ENCODE results near the gene RNF13. TPM values are rescaled to one million over a fixed set of nuclear protein-coding genes. Genes with fewer than 3 reads are reported as not detected.

Gene RNF13
- total RNA-seq, 1 donor from 2014 or later, result 26.9 TPM

DNA sequence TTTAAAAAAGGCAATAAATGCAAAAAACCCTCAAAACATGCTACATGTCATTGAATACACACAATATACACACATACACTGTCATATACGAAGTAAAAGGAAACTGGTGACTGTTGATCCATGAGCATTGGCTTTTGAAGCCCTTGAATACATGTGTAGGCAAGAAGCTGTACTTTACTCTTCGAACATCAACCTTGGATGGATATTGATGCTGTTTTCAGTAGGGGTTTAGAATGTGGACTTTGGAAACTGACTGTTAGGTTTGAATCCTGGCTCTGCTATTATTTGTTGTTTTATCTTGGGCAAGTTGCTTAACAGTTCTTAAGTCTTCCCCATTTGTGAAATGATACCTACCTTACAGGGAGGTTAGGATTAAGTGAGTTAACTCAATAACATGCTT, 30.5 kb downstream of the RNF13 start:
- Mint-ChIP-seq H3K4me1 (peaks cover 4% of the 10 kb centered on the region), H3K4me3 (no peak overlapping the region), H3K36me3 (ENCODE audit: low read depth) (peaks cover 20% of the 10 kb centered on the region), H3K27me3 (ENCODE audit: low read depth) (no peaks in the 10 kb centered on the region), H3K9me3 (peaks cover 4% of the 10 kb centered on the region), H3K27ac (ENCODE audit: unreplicated experiment) (no peak overlapping the region)
- TF ChIP-seq CTCF (conservative IDR thresholded peaks at IDR 0.05), result no peak
- no peak for DNase-seq (ENCODE audit: low read depth, low spot score)

DNA sequence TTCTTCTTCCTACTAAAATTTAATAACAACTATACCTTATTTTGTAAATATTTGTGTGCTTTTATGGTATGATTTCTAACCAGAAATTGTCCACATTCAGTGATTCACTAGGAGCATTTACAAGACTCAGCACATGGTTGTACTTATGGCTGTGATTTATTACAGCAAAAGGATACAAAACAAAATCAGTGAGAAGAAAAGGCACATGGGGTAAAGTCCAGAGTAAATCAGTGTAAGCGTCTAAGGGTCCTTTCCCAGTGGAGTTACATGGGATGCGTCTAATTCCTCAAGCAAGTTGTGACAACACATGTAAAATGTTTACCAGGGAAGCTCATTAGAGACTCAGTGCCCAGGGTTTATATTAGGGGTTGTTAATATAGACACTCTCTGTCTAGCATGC, 31.1 kb downstream of the RNF13 start:
- Mint-ChIP-seq H3K27me3 (ENCODE audit: low read depth) (no peaks in the 10 kb centered on the region), H3K36me3 (ENCODE audit: low read depth) (peaks cover 22% of the 10 kb centered on the region), H3K27ac (ENCODE audit: unreplicated experiment) (no peak overlapping the region), H3K4me1 (peaks cover 4% of the 10 kb centered on the region), H3K4me3 (no peak overlapping the region), H3K9me3 (peaks cover 4% of the 10 kb centered on the region)
- DNase-seq (ENCODE audit: low read depth, low spot score), result no peak
- TF ChIP-seq CTCF (conservative IDR thresholded peaks at IDR 0.05), result no peak

DNA sequence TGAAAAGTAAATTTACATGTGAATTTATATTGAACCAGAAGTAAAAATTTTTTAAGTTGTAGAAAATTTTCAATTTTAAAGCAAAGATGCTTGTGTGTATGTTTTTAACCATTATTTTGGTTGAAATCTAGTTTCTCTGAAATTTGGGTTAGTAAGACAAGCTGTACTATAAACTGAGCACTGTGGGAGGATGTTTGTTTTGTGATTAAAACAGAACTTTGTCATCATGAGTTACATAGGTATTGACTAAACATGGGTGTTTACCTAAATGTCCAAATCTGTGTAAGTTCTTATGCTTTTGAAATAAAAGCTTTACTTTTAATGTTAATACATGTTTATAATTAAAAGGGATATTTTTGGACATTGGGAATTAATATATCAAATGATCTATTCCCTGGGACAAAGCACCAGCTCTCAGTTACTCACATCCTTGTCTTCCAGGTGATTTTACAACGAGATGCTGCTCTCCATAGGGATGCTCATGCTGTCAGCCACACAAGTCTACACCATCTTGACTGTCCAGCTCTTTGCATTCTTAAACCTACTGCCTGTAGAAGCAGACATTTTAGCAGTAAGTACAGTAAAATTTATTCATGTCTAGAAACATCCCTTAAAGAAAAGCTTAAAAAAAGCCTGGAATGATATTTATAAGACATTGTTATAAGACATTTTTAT, 32.7 kb downstream of the RNF13 start:
- no peak for TF ChIP-seq CTCF (conservative IDR thresholded peaks at IDR 0.05)
- no peaks in the 10 kb centered on the region for H3K4me1 Mint-ChIP-seq
- H3K27ac Mint-ChIP-seq (ENCODE audit: unreplicated experiment), result no peak overlapping the region
- H3K36me3 Mint-ChIP-seq (ENCODE audit: low read depth), result peaks cover 13% of the 10 kb centered on the region
- DNase-seq (ENCODE audit: low read depth, low spot score), result no peak
- no peak overlapping the region for H3K4me3 Mint-ChIP-seq
- H3K27me3 Mint-ChIP-seq (ENCODE audit: low read depth), result no peaks in the 10 kb centered on the region
- H3K9me3 Mint-ChIP-seq, result no peaks in the 10 kb centered on the region

GRCh38 chr3:149848238-149848637, 35.2 kb downstream of the RNF13 start:
- no peak overlapping the region for H3K4me3 Mint-ChIP-seq
- no peak overlapping the region for H3K27ac Mint-ChIP-seq (ENCODE audit: unreplicated experiment)
- no peaks in the 10 kb centered on the region for H3K4me1 Mint-ChIP-seq
- no peaks in the 10 kb centered on the region for H3K9me3 Mint-ChIP-seq
- H3K36me3 Mint-ChIP-seq (ENCODE audit: low read depth), result peaks cover 8% of the 10 kb centered on the region
- TF ChIP-seq CTCF (conservative IDR thresholded peaks at IDR 0.05), result no peak
- DNase-seq (ENCODE audit: low read depth, low spot score), result no peak
- no peaks in the 10 kb centered on the region for H3K27me3 Mint-ChIP-seq (ENCODE audit: low read depth)

DNA sequence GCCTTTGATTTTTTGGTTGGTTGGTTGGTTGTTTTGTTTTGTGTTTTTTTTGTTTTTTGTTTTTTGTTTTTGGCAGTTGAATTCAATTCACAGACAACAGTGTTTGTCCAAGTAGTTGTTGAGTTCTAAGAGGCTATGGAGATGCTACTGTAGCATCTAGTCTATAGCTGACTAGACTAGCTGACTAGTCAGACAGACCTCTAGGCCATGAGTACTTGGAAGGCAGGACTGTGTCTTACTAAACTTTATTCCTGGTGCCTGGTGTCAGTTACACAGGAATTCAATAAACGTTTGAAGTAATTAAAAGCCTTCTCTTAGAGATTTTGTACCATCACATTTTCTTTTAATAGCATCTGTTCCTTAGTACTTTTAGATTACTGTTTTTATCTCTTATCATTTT, 35.7 kb downstream of the RNF13 start:
- no peak overlapping the region for H3K27ac Mint-ChIP-seq (ENCODE audit: unreplicated experiment)
- no peaks in the 10 kb centered on the region for H3K9me3 Mint-ChIP-seq
- no peaks in the 10 kb centered on the region for H3K4me1 Mint-ChIP-seq
- H3K4me3 Mint-ChIP-seq, result no peak overlapping the region
- H3K36me3 Mint-ChIP-seq (ENCODE audit: low read depth), result peaks cover 8% of the 10 kb centered on the region
- no peak for TF ChIP-seq CTCF (conservative IDR thresholded peaks at IDR 0.05)
- DNase-seq (ENCODE audit: low read depth, low spot score), result no peak
- no peaks in the 10 kb centered on the region for H3K27me3 Mint-ChIP-seq (ENCODE audit: low read depth)

All from neural crest cell (in vitro differentiated cells).